ENCODE measurements around the gene SERPINE2. TPM values are rescaled to one million over a fixed set of nuclear protein-coding genes. Genes with fewer than 3 reads are reported as not detected.

Gene SERPINE2
- total RNA-seq, 1 experiment from 2014 or later = 0.20 TPM

- in situ Hi-C loops (cut with HindIII; ENCODE audit: low sequenced_read_pairs) = no loop called here
- peak; percentile 17 for DNase-seq (ENCODE audit: low spot score)
Observed at GRCh38 chr2:224058048-224058775, 19.1 kb upstream of the SERPINE2 start.

- in situ Hi-C loops (cut with HindIII; ENCODE audit: low sequenced_read_pairs) = no loop called here
- no peak for DNase-seq (ENCODE audit: low spot score)
Observed at GRCh38 chr2:224056889-224057288, 17.8 kb upstream of the SERPINE2 start.

GRCh38 chr2:224055101-224055500 is 16.0 kb upstream of the SERPINE2 start:
- in situ Hi-C loops (cut with HindIII; ENCODE audit: low sequenced_read_pairs) = no loop called here
- no peak for DNase-seq (ENCODE audit: low spot score)

GRCh38 chr2:224046752-224047151 is 7.7 kb upstream of the SERPINE2 start:
- DNase-seq (ENCODE audit: low spot score) = no peak
- in situ Hi-C loops (cut with HindIII; ENCODE audit: low sequenced_read_pairs) = no loop called here

GRCh38 chr2:224042191-224042696 is 3.2 kb upstream of the SERPINE2 start:
- peak; percentile 27 for DNase-seq (ENCODE audit: low spot score)
- in situ Hi-C loops (cut with HindIII; ENCODE audit: low sequenced_read_pairs) = no loop called here

GRCh38 chr2:224041554-224041953 is 2.5 kb upstream of the SERPINE2 start:
- in situ Hi-C loops (cut with HindIII; ENCODE audit: low sequenced_read_pairs) = no loop called here
- peak; percentile 27 for DNase-seq (ENCODE audit: low spot score)

GRCh38 chr2:224040753-224041152 is 1.7 kb upstream of the SERPINE2 start:
- in situ Hi-C loops (cut with HindIII; ENCODE audit: low sequenced_read_pairs) = no loop called here
- no peak for DNase-seq (ENCODE audit: low spot score)

- in situ Hi-C loops (cut with HindIII; ENCODE audit: low sequenced_read_pairs) = no loop called here
- DNase-seq (ENCODE audit: low spot score) = no peak
Observed at GRCh38 chr2:224039770-224040440, 819 bp upstream of the SERPINE2 start.

- in situ Hi-C loops (cut with HindIII; ENCODE audit: low sequenced_read_pairs) = no loop called here
- DNase-seq (ENCODE audit: low spot score) = no peak
Observed at GRCh38 chr2:224038830-224039079, 331 bp downstream of the SERPINE2 start.

- in situ Hi-C loops (cut with HindIII; ENCODE audit: low sequenced_read_pairs) = no loop called here
- peak; percentile 16 for DNase-seq (ENCODE audit: low spot score)
Observed at GRCh38 chr2:224038049-224038829, 847 bp downstream of the SERPINE2 start.

GRCh38 chr2:224036731-224037361 is 2.2 kb downstream of the SERPINE2 start:
- in situ Hi-C loops (cut with HindIII; ENCODE audit: low sequenced_read_pairs) = no loop called here

GRCh38 chr2:224034017-224034416 is 5.1 kb downstream of the SERPINE2 start:
- DNase-seq (ENCODE audit: low spot score) = no peak
- in situ Hi-C loops (cut with HindIII; ENCODE audit: low sequenced_read_pairs) = no loop called here

More at GRCh38 chr2:224036731-224037361, 2.2 kb downstream of the SERPINE2 start:
- DNase-seq (ENCODE audit: low spot score) = no peak

GRCh38 chr2:224033601-224034000 is 5.5 kb downstream of the SERPINE2 start:
- DNase-seq (ENCODE audit: low spot score) = no peak
- in situ Hi-C loops (cut with HindIII; ENCODE audit: low sequenced_read_pairs) = no loop called here

- no peak for DNase-seq (ENCODE audit: low spot score)
- in situ Hi-C loops (cut with HindIII; ENCODE audit: low sequenced_read_pairs) = no loop called here
Observed at GRCh38 chr2:224032283-224032682, 6.8 kb downstream of the SERPINE2 start.

- no peak for DNase-seq (ENCODE audit: low spot score)
- in situ Hi-C loops (cut with HindIII; ENCODE audit: low sequenced_read_pairs) = no loop called here
Observed at GRCh38 chr2:224031358-224031970, 7.6 kb downstream of the SERPINE2 start.

- in situ Hi-C loops (cut with HindIII; ENCODE audit: low sequenced_read_pairs) = no loop called here
Observed at GRCh38 chr2:224030786-224031185, 8.3 kb downstream of the SERPINE2 start.

GRCh38 chr2:224029876-224030275 is 9.2 kb downstream of the SERPINE2 start:
- in situ Hi-C loops (cut with HindIII; ENCODE audit: low sequenced_read_pairs) = no loop called here
- no peak for DNase-seq (ENCODE audit: low spot score)

More at GRCh38 chr2:224030786-224031185, 8.3 kb downstream of the SERPINE2 start:
- no peak for DNase-seq (ENCODE audit: low spot score)

GRCh38 chr2:224027931-224028330 is 11.2 kb downstream of the SERPINE2 start:
- in situ Hi-C loops (cut with HindIII; ENCODE audit: low sequenced_read_pairs) = no loop called here
- DNase-seq (ENCODE audit: low spot score) = no peak

- in situ Hi-C loops (cut with HindIII; ENCODE audit: low sequenced_read_pairs) = no loop called here
- no peak for DNase-seq (ENCODE audit: low spot score)
Observed at GRCh38 chr2:224027070-224027469, 12.0 kb downstream of the SERPINE2 start.
